ENCODE results near the gene TMEM203. TPM values are rescaled to one million over a fixed set of nuclear protein-coding genes. Genes with fewer than 3 reads are reported as not detected.

The TMEM203 gene
- polyA plus RNA-seq, 1 of the 3 experiments (the other 2 are of a cell fraction), result 55.6 TPM

GRCh38 chr9:137172901-137173795 is 32.3 kb downstream of the TMEM203 start:
- H3K9me2 ChIP-seq, result no peaks in the 10 kb centered on the region
- no peaks in the 10 kb centered on the region for H3K79me2 ChIP-seq (ENCODE audit: insufficient read depth)
- no peak for TF ChIP-seq IRF3 (IDR thresholded peaks at IDR 0.05; ENCODE audit: low read depth, low read length)
- no peak for TF ChIP-seq EZH2phosphoT487 (IDR thresholded peaks at IDR 0.05; ENCODE audit: borderline replicate concordance, low read depth)
- no peak for TF ChIP-seq GABPA (IDR thresholded peaks at IDR 0.05; ENCODE audit: low read depth)
- TF ChIP-seq USF1 (IDR thresholded peaks at IDR 0.05; ENCODE audit: borderline replicate concordance, low read depth), result no peak
- no peak for TF ChIP-seq YY1 (IDR thresholded peaks at IDR 0.05; ENCODE audit: low read depth)
- no peak for TF ChIP-seq TCF12 (IDR thresholded peaks at IDR 0.05)
- no peak for TF ChIP-seq NRF1 (IDR thresholded peaks at IDR 0.05; ENCODE audit: low read depth, low read length)
- TF ChIP-seq CHD2 (IDR thresholded peaks at IDR 0.05; ENCODE audit: low read length, partially characterized antibody), result no peak
- no peak for TF ChIP-seq SMC3 (IDR thresholded peaks at IDR 0.05; ENCODE audit: low read depth, low read length)
- TF ChIP-seq ELF1 (IDR thresholded peaks at IDR 0.05), result no peak
- TF ChIP-seq MAX (IDR thresholded peaks at IDR 0.05; ENCODE audit: low read depth), result no peak
- no peak for TF ChIP-seq EP300 (IDR thresholded peaks at IDR 0.05; ENCODE audit: borderline replicate concordance in 1 of 2, low read depth in 1 of 2, low read length in 1 of 2)
- H3F3A ChIP-seq (replicated peaks; ENCODE audit: insufficient read depth), result no peaks in the 10 kb centered on the region
- H3K27me3 ChIP-seq (ENCODE audit: insufficient read depth), result peaks cover 15% of the 10 kb centered on the region
- peak; percentile 50 for DNase-seq
- peaks cover 0 to 7% of the 10 kb centered on the region in 2 experiments for H3K36me3 ChIP-seq (replicated peaks in 1 of 2; ENCODE audit: control insufficient read depth in 1 of 2, insufficient read depth in 2 of 2, low read length in 1 of 2)
- ChIA-PET CTCF (interaction anchor here (1.0 to 5.0 kb wide), 2 partner anchors 10 to 15 kb away, joined by 3 to 24 read pairs; partner anchors contain the start of genes ANAPC2 and SSNA1), POLR2A (interaction anchor here (1.5 kb wide), 1 partner anchor 35 kb away, joined by 5 read pairs; the partner anchor contains the start of gene GRIN1)
- no peak overlapping the region for H3K4me2 ChIP-seq
- no peak overlapping the region for H3K9ac ChIP-seq
- 70% methylated on average over 16 of the region's 21 CpGs for WGBS (ENCODE audit: low lambda C conversion rate)
- H3K4me3 ChIP-seq (ENCODE audit: low read depth in 2 of 2, low read length in 1 of 2), result no peak overlapping the region
- H2AFZ ChIP-seq (ENCODE audit: low read depth), result no peak overlapping the region
- peaks cover 0 to 23% of the 10 kb centered on the region in 2 experiments; a peak in 1 of 4 replicates for H3K4me1 ChIP-seq (ENCODE audit: control insufficient read depth in 1 of 2, insufficient read depth in 2 of 2, low read depth in 1 of 2, low read length in 1 of 2)
- H4K20me1 ChIP-seq (ENCODE audit: insufficient read depth), result no peaks in the 10 kb centered on the region
- H3K9me3 ChIP-seq, result no peaks in the 10 kb centered on the region
- H3K27ac ChIP-seq (ENCODE audit: low read depth in 2 of 2, low read length in 1 of 2), result peak overlapping the region in 1 of 2 experiments; percentile 50; a peak in 2 of 4 replicates
